ENCODE data around the gene TBL1XR1. TPM values are rescaled to one million over a fixed set of nuclear protein-coding genes. Genes with fewer than 3 reads are reported as not detected.

The TBL1XR1 gene
- total and polyA plus RNA-seq, 2 donors (not counting 3 experiments of a cell fraction or from before 2014, with no cell fraction given): 26.9 to 146 TPM

- Histone ChIP-seq H3K4me2 (ENCODE audit: insufficient read depth, low read length) (no peak overlapping the region), H3K4me3 (replicated peaks in 1 of 3; ENCODE audit: insufficient read depth in 1 of 3, low read depth in 1 of 3, low read length in 3 of 3) (no peak overlapping the region), H3K36me3 (ENCODE audit: control insufficient read depth in 2 of 2, extremely low read depth in 1 of 2, insufficient read depth in 2 of 2, low read length in 2 of 2) (no peaks in the 10 kb centered on the region), H2AFZ (ENCODE audit: low read depth, low read length) (no peak overlapping the region), H3K79me2 (ENCODE audit: control insufficient read depth, insufficient read depth, low read length) (no peaks in the 10 kb centered on the region), H3K4me1 (ENCODE audit: control insufficient read depth, extremely low read depth, insufficient read depth, low read length) (no peaks in the 10 kb centered on the region), H4K20me1 (replicated peaks; ENCODE audit: control insufficient read depth, extremely low read depth, insufficient read depth, low read length) (no peaks in the 10 kb centered on the region), H3K9me3 (replicated peaks; ENCODE audit: control insufficient read depth, insufficient read depth, low read length) (no peaks in the 10 kb centered on the region), H3K27ac (ENCODE audit: insufficient read depth, low read depth, low read length) (no peak overlapping the region), H3K9ac (replicated peaks; ENCODE audit: extremely low read depth, insufficient read depth, low read length) (no peak overlapping the region), H3K27me3 (ENCODE audit: control insufficient read depth in 2 of 2, insufficient read depth in 2 of 2, low read length in 2 of 2) (no peaks in the 10 kb centered on the region), H3K9me1 (replicated peaks; ENCODE audit: control insufficient read depth, extremely low read depth, insufficient read depth, low read length) (no peaks in the 10 kb centered on the region)
- POLR2A ChIA-PET: no interaction called here
- DNase-seq (ENCODE audit: low read depth, low spot score) (no peak), FAIRE-seq (no peak)
- dilution Hi-C loops (cut with MboI; ENCODE audit: extremely low pct_ligation_motif_present, low sequenced_read_pairs) (no loop called here), intact Hi-C loops (cut with micrococcal nuclease) (no loop called here)
- BruUV-seq (replicated peaks): no TSS peak
- CTCF ChIA-PET: no interaction called here
- no peak for TF ChIP-seq MAX (IDR thresholded peaks at IDR 0.05; ENCODE audit: insufficient read depth, insufficient read length)
- no peak for TF ChIP-seq POLR2A (IDR thresholded peaks at IDR 0.05; ENCODE audit: low read depth, low read length)
- no peak for TF ChIP-seq MYC (IDR thresholded peaks at IDR 0.05; ENCODE audit: low read depth, low read length)
- TF ChIP-seq CTCF (IDR thresholded peaks at IDR 0.05; ENCODE audit: extremely low read depth in 1 of 2, insufficient read depth in 1 of 2, low read depth in 1 of 2, low read length in 2 of 2): no peak
- no peak for TF ChIP-seq FOS (IDR thresholded peaks at IDR 0.05; ENCODE audit: borderline replicate concordance, insufficient read depth, low read length)
- TF ChIP-seq POLR2AphosphoS5 (IDR thresholded peaks at IDR 0.05; ENCODE audit: insufficient read depth, low read depth, low read length): no peak
- TF ChIP-seq JUN (IDR thresholded peaks at IDR 0.05; ENCODE audit: borderline replicate concordance, insufficient read depth, insufficient read length, low read depth): no peak
- TF ChIP-seq GATA2 (IDR thresholded peaks at IDR 0.05; ENCODE audit: insufficient read depth, insufficient read length, low read depth, low read length): no peak
- TF ChIP-seq EZH2 (IDR thresholded peaks at IDR 0.05; ENCODE audit: borderline replicate concordance, low read depth, low read length, severe bottlenecking): no peak
These were observed 202.9 kb downstream of the TBL1XR1 start for GRCh38 chr3:176994393-176994792.

Data from endothelial cell of umbilical vein (primary cell).